Fibroblast of the aortic adventitia (primary cell): ENCODE measurements around the gene TSPAN5. TPM values are rescaled to one million over a fixed set of nuclear protein-coding genes. Genes with fewer than 3 reads are reported as not detected.

Source experiments
- DNase-seq: peaks from one replicate; pipeline ENCODE4 v3.0.0-alpha.2; 2010; ENCODE audit warnings: low read depth
- H3K4me3 ChIP-seq: 2 replicates; pipeline ENCODE4 v1.5.1; 2011; ENCODE audit warnings: low read depth, mild to moderate bottlenecking, control low read depth, low read length, moderate library complexity
- CTCF ChIP-seq: IDR thresholded peaks from 2 replicates; pipeline ENCODE4 v1.5.1; 2011; ENCODE audit warnings: mild to moderate bottlenecking, low read length, control low read depth, inconsistent platforms; ENCODE audit not compliant: insufficient read depth
- total RNA-seq: library from RNA; depleted of rRNA; stranded (reverse); fragments of >200 nt; gene quantifications from 2 replicates; pipeline ENCODE4 v1.2.3, GENCODE V29; 2012; ENCODE audit warnings: low replicate concordance

The TSPAN5 gene
- total RNA-seq, 1 donor = 49.0 TPM

- no peak overlapping the region for H3K4me3 ChIP-seq
- DNase-seq = no peak
- no peak for TF ChIP-seq CTCF
Observed at GRCh38 chr4:98496152-98496845, 162.1 kb downstream of the TSPAN5 start.

DNA sequence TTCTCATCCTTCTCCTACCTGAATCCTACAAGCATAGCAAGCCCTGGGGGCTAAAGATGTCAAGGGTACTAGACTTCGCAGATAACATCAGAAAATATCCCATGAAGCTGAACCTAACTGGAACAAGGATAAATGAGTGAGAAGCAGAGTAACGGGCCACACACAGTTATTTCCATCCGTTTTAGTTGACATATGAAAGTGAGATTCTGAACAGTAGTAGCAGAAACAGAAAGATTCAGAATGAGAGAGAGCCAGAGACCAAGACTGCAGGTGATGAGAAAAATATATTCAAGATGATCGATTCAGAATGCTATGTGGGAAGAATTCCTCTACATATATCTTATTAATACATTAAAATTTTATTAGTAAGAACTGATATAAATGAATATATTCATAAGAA, 165.1 kb downstream of the TSPAN5 start:
- no peak overlapping the region for H3K4me3 ChIP-seq
- no peak for DNase-seq
- TF ChIP-seq CTCF = no peak

DNA sequence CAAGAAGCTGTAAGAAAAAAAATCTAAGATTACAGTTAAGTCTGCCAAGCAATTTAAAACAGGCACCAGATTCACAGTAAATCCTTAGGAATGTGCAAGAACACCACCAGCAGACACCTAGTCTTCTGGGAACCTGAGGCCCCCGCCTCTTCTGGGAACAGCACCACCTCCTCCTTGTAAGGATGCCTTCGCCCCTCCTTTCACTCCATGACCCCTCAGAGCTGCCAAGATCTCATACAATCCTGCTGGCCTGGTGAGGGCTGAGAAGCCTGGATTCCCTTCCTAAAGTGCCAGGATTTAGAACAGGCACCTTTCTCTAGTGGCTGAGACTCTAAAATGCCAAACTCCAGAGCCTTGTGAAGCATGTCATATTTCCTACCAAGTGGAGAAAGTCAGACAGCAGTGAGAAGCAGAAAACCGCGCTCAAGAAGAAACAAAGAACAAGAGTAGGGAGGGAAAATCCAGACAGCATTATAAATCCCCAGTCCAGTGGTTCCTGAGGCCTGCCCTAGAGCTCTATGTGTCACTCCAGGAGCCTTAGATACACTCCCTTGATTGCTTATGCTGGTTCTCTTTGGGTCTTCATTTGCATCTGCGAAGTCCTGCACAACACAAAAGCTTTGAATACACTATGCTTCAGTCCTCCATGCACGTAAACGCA, 166.4 kb downstream of the TSPAN5 start:
- no peak for TF ChIP-seq CTCF
- H3K4me3 ChIP-seq = no peak overlapping the region
- DNase-seq = peak; percentile 83

DNA sequence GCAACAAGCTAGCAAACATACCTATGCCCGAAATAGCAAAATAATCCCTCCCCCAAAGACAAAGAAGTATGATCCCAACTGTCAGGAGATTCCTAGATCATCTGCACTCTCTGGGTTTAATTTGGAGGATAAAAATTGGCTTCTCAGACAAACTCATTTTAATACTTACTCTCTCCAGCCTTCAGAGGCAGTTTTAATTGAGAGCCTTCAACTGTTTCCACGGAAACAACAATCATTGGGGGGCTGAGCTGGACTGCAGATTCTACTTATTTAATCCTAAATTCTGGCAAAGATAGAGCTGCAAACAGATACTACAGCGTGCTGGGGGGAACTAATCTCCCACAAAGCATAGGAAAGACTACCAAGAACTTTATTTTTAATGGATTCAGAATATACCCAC, 168.2 kb downstream of the TSPAN5 start:
- TF ChIP-seq CTCF = no peak
- no peak overlapping the region for H3K4me3 ChIP-seq
- DNase-seq = no peak

DNA sequence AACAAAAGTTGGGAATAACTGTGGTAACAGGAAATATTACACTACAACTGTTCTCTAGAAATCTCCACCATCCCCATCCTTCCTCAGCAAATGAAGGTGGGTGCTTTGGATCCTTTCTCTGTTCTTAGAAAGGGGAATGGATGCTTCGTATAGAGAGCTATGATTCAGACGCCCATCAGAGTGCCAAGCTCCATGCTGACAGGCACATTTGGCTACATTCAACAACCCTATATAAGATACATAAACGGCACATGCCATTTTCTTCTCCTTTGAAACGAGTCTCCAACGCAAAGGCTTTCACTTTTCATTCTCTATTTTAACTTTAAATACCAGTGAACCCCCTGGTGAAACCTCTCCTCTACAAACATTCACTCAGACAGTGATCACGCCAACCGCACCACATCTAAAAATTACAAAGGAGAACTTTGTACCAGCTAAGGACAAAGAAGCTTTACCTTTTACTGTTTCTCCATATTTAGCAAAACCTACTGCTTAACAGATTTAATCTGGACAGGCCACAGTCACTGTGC, 172.5 kb downstream of the TSPAN5 start:
- TF ChIP-seq CTCF = no peak
- H3K4me3 ChIP-seq = no peak overlapping the region
- no peak for DNase-seq

DNA sequence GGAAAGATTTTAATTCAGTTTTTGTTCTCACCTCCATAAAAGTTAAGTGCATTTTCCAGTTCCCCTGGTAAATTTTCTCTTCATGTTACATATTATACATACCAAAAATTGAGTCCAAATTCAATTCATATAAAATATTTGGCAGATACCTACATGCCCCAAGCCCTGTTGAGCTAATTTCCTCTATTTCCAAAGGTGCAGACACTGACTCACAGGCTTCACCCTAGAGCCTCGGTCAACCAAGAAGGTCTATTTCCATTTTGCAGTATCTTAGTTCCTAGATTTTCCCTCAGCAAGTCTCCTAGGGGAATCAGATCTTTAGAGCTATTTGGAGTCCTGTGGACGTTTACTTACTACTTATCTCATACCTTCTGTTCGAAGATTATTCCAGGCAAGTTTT, 174.4 kb downstream of the TSPAN5 start:
- peak; percentile 36 for DNase-seq
- H3K4me3 ChIP-seq = no peak overlapping the region
- TF ChIP-seq CTCF = no peak
